ENCODE data around the gene ANKRD53.
A peak's percentile ranks its signal among the peaks of the same experiment; 100 is the strongest.
"Not testable (repeated sequence)": the region's sequence is repeated elsewhere in the genome, so short reads cannot be mapped to it uniquely, and the experiment has no call there.

ANKRD53 gene

DNA sequence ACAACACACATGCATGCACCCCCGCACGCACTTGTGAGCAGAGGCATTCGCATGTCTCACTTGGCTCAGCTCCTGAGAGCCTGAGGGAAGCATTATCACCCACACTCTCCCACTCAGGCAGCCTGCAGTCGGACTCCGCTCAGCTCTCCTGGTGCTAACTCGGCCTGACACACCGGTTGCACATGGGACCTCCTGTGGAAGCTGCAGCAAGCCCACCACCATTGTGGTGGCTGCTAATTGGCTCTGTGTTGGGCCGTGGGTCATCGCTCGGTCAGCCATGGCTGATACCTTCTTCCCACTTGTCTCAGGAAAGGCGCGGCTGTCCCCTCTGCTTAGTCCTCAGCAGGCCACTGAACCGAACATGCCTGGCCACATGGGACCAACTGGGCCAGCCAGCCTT lies 29.9 kb downstream of the ANKRD53 start:
- peak; percentile 5 for DNase-seq (ENCODE audit: low spot score)
- in situ Hi-C loops (cut with MboI; ENCODE audit: low sequenced_read_pairs, unreplicated experiment) = no loop called here
- TF ChIP-seq, protein P1, sequence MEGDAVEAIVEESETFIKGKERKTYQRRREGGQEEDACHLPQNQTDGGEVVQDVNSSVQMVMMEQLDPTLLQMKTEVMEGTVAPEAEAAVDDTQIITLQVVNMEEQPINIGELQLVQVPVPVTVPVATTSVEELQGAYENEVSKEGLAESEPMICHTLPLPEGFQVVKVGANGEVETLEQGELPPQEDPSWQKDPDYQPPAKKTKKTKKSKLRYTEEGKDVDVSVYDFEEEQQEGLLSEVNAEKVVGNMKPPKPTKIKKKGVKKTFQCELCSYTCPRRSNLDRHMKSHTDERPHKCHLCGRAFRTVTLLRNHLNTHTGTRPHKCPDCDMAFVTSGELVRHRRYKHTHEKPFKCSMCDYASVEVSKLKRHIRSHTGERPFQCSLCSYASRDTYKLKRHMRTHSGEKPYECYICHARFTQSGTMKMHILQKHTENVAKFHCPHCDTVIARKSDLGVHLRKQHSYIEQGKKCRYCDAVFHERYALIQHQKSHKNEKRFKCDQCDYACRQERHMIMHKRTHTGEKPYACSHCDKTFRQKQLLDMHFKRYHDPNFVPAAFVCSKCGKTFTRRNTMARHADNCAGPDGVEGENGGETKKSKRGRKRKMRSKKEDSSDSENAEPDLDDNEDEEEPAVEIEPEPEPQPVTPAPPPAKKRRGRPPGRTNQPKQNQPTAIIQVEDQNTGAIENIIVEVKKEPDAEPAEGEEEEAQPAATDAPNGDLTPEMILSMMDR (IDR thresholded peaks at IDR 0.05; ENCODE audit: borderline replicate concordance, control extremely low read depth, extremely low read depth, insufficient read depth, missing control alignments) = no peak

DNA sequence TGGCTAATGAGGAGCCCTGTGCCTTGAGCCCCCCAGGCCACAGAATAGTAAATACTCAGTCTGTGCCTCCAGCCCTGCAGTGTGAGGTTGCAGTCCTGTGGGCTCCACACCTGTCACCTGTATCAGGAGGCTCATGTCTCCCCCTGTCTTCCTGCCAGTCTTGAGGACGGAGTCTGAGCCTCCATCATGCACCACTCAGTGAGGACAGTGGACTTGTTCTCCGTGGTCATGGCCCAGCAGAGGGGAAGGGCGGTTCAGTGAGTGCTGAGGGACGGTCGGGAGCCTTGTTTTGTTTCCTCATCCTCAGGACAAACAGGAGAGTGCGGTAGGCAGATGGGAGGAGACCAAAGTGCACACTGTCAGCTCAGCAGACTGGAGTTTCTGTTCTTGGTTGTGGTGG lies 33.4 kb downstream of the ANKRD53 start:
- in situ Hi-C loops (cut with MboI; ENCODE audit: low sequenced_read_pairs, unreplicated experiment); DNase-seq (ENCODE audit: low spot score): not testable (repeated sequence)

DNA sequence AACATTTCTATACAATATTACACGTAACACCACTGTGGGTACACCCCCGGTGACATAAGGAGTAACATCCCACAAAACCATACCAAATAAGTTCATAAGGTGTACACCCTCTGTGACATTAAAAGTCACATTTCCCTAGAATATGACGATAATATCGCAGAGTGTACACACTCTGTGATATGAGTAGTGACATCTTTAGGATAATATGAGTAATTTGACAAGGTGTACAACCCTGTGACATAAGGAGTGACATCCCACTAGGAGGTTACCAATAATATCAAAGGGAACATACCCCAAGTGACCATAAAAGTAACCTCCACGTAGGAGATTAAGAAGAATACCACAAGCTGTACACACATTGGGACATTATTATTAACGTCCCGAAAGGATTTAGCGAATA lies 40.2 kb downstream of the ANKRD53 start:
- in situ Hi-C loops (cut with MboI; ENCODE audit: low sequenced_read_pairs, unreplicated experiment) = no loop called here
- no peak for DNase-seq (ENCODE audit: low spot score)
- TF ChIP-seq, protein P1 (IDR thresholded peaks at IDR 0.05; ENCODE audit: borderline replicate concordance, control extremely low read depth, extremely low read depth, insufficient read depth, missing control alignments) = no peak

DNA sequence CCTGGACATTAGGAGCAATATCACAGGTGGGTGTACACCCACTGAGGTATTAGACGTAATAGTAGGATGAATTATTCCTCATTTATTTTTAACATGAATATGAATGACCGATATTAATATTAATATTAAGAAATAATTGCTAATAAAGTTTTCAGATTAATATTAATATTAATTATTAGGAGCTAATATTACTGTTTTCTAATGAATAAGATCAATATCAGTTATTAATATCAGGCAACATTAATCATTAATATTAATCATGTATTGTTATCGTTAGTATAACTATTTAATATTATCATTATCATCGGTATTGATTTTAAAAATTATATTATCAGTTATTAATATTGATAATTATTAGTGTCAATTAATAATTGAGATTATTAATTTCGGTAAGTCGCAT lies 41.6 kb downstream of the ANKRD53 start:
- DNase-seq (ENCODE audit: low spot score); in situ Hi-C loops (cut with MboI; ENCODE audit: low sequenced_read_pairs, unreplicated experiment): not testable (repeated sequence)

DNA sequence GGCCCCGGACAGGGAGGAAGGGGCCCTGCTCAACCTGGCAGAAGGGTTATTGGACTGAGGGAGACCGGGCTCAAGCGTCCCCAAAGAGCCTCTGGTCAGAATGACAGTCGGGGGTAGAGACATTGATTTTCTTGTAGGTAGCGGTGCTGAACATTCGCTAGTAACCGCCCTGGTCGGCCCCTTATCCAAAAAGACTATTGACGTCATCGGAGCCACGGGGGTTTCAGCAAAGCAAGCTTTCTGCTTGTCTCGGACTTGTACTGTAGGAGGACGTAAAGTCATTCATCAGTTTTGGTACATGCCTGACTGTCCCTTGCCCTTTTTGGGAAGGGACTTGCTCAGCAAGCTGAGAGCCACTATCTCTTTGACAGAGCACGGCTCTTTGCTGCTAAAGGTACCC lies 43.0 kb downstream of the ANKRD53 start:
- DNase-seq (ENCODE audit: low spot score); in situ Hi-C loops (cut with MboI; ENCODE audit: low sequenced_read_pairs, unreplicated experiment): not testable (repeated sequence)

DNA sequence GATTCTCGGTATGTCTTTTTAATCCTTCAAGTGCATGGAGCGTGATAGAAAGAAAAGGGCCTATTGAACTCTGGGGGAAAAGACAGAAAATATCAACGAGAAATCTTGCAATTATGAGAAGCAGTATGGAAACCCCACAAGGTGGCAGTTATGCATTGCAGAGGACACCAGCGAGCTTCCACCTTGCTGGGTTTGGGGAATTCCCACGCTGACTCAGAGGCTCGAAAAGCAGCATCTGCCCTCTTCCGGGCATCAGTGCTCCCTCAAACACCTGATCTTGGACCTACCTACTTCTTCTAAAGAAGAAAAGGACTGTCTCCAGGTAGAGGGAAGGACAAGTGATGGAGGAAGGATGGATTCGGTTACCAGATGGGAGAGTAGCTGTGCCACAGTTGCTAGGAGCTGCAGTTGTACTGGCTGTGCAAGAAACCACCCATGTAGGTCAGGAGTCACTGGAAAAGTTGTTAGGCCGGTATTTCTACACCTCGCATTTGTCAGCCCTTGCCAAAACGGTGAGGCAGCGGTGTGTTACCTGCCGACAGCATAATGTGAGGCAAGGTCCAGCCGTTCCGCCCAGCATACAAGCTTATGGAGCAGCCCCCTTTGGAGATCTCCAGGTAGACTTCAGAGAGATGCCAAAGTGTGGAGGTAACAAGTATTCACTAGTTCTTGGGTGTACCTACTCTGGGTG lies 45.3 kb downstream of the ANKRD53 start:
- TF ChIP-seq, protein P1 (IDR thresholded peaks at IDR 0.05; ENCODE audit: borderline replicate concordance, control extremely low read depth, extremely low read depth, insufficient read depth, missing control alignments) = peak; percentile 42
- in situ Hi-C loops (cut with MboI; ENCODE audit: low sequenced_read_pairs, unreplicated experiment) = not testable (repeated sequence)
- peak; percentile 37 for DNase-seq (ENCODE audit: low spot score)

Measured in GM13976 (cell line).